ENCODE measurements around the gene SLC6A19.
"Not testable (repeated sequence)": the region's sequence is repeated elsewhere in the genome, so short reads cannot be mapped to it uniquely, and the experiment has no call there.

SLC6A19 gene

GRCh38 chr5:1226231-1226630 lies 24.8 kb downstream of the SLC6A19 start:
- H3K9ac ChIP-seq (ENCODE audit: low read length in 2 of 2): no peak overlapping the region
- H3K27me3 ChIP-seq (ENCODE audit: control insufficient read depth in 1 of 2, insufficient read depth in 2 of 2, low read length in 2 of 2): peaks cover 8 to 11% of the 10 kb centered on the region in 2 donors
- no peaks in the 10 kb centered on the region for H3K9me3 ChIP-seq (ENCODE audit: control insufficient read depth in 2 of 2, low read length in 2 of 2)
- no peaks in the 10 kb centered on the region for H3K36me3 ChIP-seq (ENCODE audit: control insufficient read depth in 2 of 2, insufficient read depth in 2 of 2, low read length in 2 of 2)
- no peak overlapping the region for H3K4me3 ChIP-seq (ENCODE audit: low read length in 2 of 2)
- no peaks in the 10 kb centered on the region for H3K4me1 ChIP-seq (ENCODE audit: control insufficient read depth, insufficient read depth, low read length)
- H3K27ac ChIP-seq (ENCODE audit: low read length): no peak overlapping the region

GRCh38 chr5:1226839-1227581 lies 25.6 kb downstream of the SLC6A19 start:
- Histone ChIP-seq H3K36me3 (ENCODE audit: control insufficient read depth in 2 of 2, insufficient read depth in 2 of 2, low read length in 2 of 2) (no peaks in the 10 kb centered on the region), H3K4me3 (ENCODE audit: low read length in 2 of 2) (no peak overlapping the region), H3K27ac (ENCODE audit: low read length) (no peak overlapping the region), H3K27me3 (ENCODE audit: control insufficient read depth in 1 of 2, insufficient read depth in 2 of 2, low read length in 2 of 2) (peaks cover 8 to 12% of the 10 kb centered on the region in 2 donors), H3K9ac (ENCODE audit: low read length in 2 of 2) (no peak overlapping the region), H3K9me3 (ENCODE audit: control insufficient read depth in 2 of 2, low read length in 2 of 2) (no peaks in the 10 kb centered on the region), H3K4me1 (ENCODE audit: control insufficient read depth, insufficient read depth, low read length) (no peaks in the 10 kb centered on the region)

DNA sequence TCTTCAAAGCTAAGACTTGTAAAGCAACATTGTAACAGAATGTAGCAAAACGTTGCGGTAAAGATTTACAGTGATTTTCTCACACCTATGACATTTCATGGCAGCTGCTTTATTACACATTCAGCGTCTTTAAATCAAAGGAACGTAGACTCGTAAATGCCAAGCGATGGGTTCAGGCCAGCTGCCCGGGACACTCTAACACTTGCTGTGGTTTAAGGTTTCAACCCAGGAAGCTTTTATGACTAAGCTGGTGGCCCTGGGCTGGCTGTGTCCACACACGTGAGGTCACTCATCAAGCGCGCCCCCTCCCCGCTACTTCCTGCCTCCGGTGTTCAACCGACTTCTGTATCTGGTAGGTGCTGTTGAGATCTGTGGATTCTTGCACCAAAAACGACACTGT lies 26.3 kb downstream of the SLC6A19 start:
- no peak overlapping the region for H3K9ac ChIP-seq (ENCODE audit: low read length in 2 of 2)
- no peak overlapping the region for H3K4me3 ChIP-seq (ENCODE audit: low read length in 2 of 2)
- H3K9me3 ChIP-seq (ENCODE audit: control insufficient read depth in 2 of 2, low read length in 2 of 2): no peaks in the 10 kb centered on the region
- H3K27me3 ChIP-seq (ENCODE audit: control insufficient read depth in 1 of 2, insufficient read depth in 2 of 2, low read length in 2 of 2): peaks cover 8 to 12% of the 10 kb centered on the region in 2 donors
- no peaks in the 10 kb centered on the region for H3K4me1 ChIP-seq (ENCODE audit: control insufficient read depth, insufficient read depth, low read length)
- H3K36me3 ChIP-seq (ENCODE audit: control insufficient read depth in 2 of 2, insufficient read depth in 2 of 2, low read length in 2 of 2): no peaks in the 10 kb centered on the region
- H3K27ac ChIP-seq (ENCODE audit: low read length): no peak overlapping the region

DNA sequence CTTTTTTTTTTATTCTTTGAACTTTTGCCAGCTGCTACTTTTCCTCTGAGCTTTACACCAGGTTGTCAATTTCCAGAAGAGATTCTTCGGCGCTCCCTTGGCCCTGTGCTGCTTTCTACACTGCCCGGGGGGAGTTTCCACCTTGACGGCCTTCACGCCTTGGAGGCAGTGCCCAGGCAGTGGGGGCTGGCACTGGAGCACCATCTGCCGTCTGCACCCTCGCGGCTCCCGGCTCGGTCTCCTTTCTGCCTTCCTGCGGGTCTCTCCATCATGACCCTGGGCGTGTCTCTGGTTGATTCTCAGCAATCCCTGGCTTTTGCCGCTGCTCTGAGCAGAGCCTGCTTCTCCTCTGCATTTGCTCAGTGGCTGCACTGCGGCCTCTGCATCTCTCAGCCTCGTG lies 26.7 kb downstream of the SLC6A19 start:
- Histone ChIP-seq H3K4me3 (ENCODE audit: low read length in 2 of 2) (no peak overlapping the region), H3K27me3 (ENCODE audit: control insufficient read depth in 1 of 2, insufficient read depth in 2 of 2, low read length in 2 of 2) (peaks cover 8 to 12% of the 10 kb centered on the region in 2 donors), H3K9ac (ENCODE audit: low read length in 2 of 2) (no peak overlapping the region)

DNA sequence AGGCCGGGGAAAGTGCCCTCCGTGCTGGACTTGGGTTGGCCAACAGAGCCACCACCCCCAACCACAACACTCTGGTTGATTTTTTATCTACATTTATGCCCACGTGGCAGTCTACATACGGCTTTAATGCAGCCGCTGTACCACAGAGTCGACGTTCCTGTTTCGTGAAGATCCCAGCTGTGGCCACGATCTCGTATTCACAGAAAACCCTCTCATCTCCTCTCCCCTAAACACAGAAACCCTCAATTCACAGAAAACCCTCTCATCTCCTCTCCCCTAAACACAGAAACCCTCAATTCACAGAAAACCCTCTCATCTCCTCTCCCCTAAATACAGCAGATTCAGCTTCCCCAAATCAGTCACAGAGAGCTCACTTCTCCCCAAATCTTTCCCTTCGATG lies 27.6 kb downstream of the SLC6A19 start:
- not testable (repeated sequence) for H3K36me3 ChIP-seq (ENCODE audit: control insufficient read depth in 2 of 2, insufficient read depth in 2 of 2, low read length in 2 of 2); H3K9ac ChIP-seq (ENCODE audit: low read length in 2 of 2); H3K27ac ChIP-seq (ENCODE audit: low read length); H3K4me3 ChIP-seq (ENCODE audit: low read length in 2 of 2); H3K9me3 ChIP-seq (ENCODE audit: control insufficient read depth in 2 of 2, low read length in 2 of 2); H3K4me1 ChIP-seq (ENCODE audit: control insufficient read depth, insufficient read depth, low read length)
- peaks cover 8 to 10% of the 10 kb centered on the region in 2 donors for H3K27me3 ChIP-seq (ENCODE audit: control insufficient read depth in 1 of 2, insufficient read depth in 2 of 2, low read length in 2 of 2)

More for the DNA sequence above, 26.7 kb downstream of the SLC6A19 start:
- H3K27ac ChIP-seq (ENCODE audit: low read length): no peak overlapping the region
- H3K9me3 ChIP-seq (ENCODE audit: control insufficient read depth in 2 of 2, low read length in 2 of 2): no peaks in the 10 kb centered on the region
- H3K4me1 ChIP-seq (ENCODE audit: control insufficient read depth, insufficient read depth, low read length): no peaks in the 10 kb centered on the region
- no peaks in the 10 kb centered on the region for H3K36me3 ChIP-seq (ENCODE audit: control insufficient read depth in 2 of 2, insufficient read depth in 2 of 2, low read length in 2 of 2)

DNA sequence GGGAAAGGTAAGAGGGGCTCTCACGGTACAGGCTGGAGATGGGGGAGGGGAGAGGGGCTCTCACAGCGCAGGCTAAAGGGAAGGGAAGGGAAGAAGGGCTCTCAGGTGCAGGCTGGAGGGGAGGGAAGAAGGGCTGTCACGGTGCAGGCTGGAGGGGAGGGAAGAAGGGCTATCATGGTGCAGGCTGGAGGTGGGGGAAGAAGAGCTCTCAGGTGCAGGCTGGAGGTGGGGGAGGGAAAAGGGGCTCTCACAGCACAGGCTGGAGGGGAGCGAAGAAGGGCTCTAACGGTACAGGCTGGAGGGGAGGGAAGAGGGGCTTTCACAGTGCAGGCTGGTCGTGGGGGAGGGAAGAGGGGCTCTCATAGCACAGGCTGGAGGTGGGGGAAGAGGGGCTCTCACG lies 28.4 kb downstream of the SLC6A19 start:
- no peak overlapping the region for H3K27ac ChIP-seq (ENCODE audit: low read length)
- H3K9me3 ChIP-seq (ENCODE audit: control insufficient read depth in 2 of 2, low read length in 2 of 2): peaks cover 0 to 2% of the 10 kb centered on the region in 2 donors
- H3K27me3 ChIP-seq (ENCODE audit: control insufficient read depth in 1 of 2, insufficient read depth in 2 of 2, low read length in 2 of 2): peaks cover 8 to 10% of the 10 kb centered on the region in 2 donors
- no peak overlapping the region for H3K4me3 ChIP-seq (ENCODE audit: low read length in 2 of 2)
- H3K9ac ChIP-seq (ENCODE audit: low read length in 2 of 2): no peak overlapping the region
- no peaks in the 10 kb centered on the region for H3K36me3 ChIP-seq (ENCODE audit: control insufficient read depth in 2 of 2, insufficient read depth in 2 of 2, low read length in 2 of 2)
- no peaks in the 10 kb centered on the region for H3K4me1 ChIP-seq (ENCODE audit: control insufficient read depth, insufficient read depth, low read length)

GRCh38 chr5:1230551-1230950 lies 29.2 kb downstream of the SLC6A19 start:
- Histone ChIP-seq H3K27ac (ENCODE audit: low read length) (no peak overlapping the region), H3K9ac (ENCODE audit: low read length in 2 of 2) (no peak overlapping the region), H3K4me3 (ENCODE audit: low read length in 2 of 2) (no peak overlapping the region), H3K27me3 (ENCODE audit: control insufficient read depth in 1 of 2, insufficient read depth in 2 of 2, low read length in 2 of 2) (peaks cover 8 to 10% of the 10 kb centered on the region in 2 donors), H3K36me3 (ENCODE audit: control insufficient read depth in 2 of 2, insufficient read depth in 2 of 2, low read length in 2 of 2) (no peaks in the 10 kb centered on the region), H3K9me3 (ENCODE audit: control insufficient read depth in 2 of 2, low read length in 2 of 2) (peaks cover 0 to 10% of the 10 kb centered on the region in 2 donors), H3K4me1 (ENCODE audit: control insufficient read depth, insufficient read depth, low read length) (no peaks in the 10 kb centered on the region)

DNA sequence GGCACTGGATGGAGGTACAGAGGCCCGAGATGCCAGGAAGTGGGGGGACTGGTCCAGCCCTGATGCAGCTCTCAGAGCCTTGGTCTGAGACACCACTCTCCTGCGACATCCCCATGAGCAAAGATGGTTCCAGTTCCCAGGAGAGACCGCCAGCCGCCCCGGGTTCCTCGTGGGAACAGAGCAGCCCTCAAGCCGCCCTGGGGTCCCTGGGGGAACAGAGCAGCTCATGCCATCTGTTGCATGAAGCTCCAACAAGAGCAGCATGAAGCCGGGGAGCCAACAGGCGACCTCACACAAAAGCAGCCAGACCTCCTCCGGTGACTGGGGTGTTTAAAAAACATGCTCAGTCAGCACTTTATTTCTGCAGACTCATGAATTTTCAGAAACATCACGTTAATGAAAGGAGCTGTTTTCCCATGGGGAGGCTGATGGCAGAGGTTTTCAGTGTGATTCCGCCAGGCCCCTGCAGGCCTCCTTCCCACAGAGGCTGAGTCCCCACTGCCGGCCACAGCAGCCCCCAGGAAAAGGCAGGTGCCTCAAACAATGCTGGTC lies 30.0 kb downstream of the SLC6A19 start:
- no peak overlapping the region for H3K27ac ChIP-seq (ENCODE audit: low read length)
- H3K36me3 ChIP-seq (ENCODE audit: control insufficient read depth in 2 of 2, insufficient read depth in 2 of 2, low read length in 2 of 2): no peaks in the 10 kb centered on the region
- no peaks in the 10 kb centered on the region for H3K4me1 ChIP-seq (ENCODE audit: control insufficient read depth, insufficient read depth, low read length)
- H3K4me3 ChIP-seq (ENCODE audit: low read length in 2 of 2): no peak overlapping the region
- H3K27me3 ChIP-seq (ENCODE audit: control insufficient read depth in 1 of 2, insufficient read depth in 2 of 2, low read length in 2 of 2): peaks cover 8 to 10% of the 10 kb centered on the region in 2 donors
- H3K9me3 ChIP-seq (ENCODE audit: control insufficient read depth in 2 of 2, low read length in 2 of 2): peaks cover 6 to 17% of the 10 kb centered on the region in 2 donors
- H3K9ac ChIP-seq (ENCODE audit: low read length in 2 of 2): no peak overlapping the region

GRCh38 chr5:1232780-1233179 lies 31.4 kb downstream of the SLC6A19 start:
- Histone ChIP-seq H3K4me1 (ENCODE audit: control insufficient read depth, insufficient read depth, low read length) (no peaks in the 10 kb centered on the region), H3K9ac (ENCODE audit: low read length in 2 of 2) (no peak overlapping the region), H3K27me3 (ENCODE audit: control insufficient read depth in 1 of 2, insufficient read depth in 2 of 2, low read length in 2 of 2) (peaks cover 8 to 10% of the 10 kb centered on the region in 2 donors), H3K9me3 (ENCODE audit: control insufficient read depth in 2 of 2, low read length in 2 of 2) (peaks cover 6 to 23% of the 10 kb centered on the region in 2 donors), H3K36me3 (ENCODE audit: control insufficient read depth in 2 of 2, insufficient read depth in 2 of 2, low read length in 2 of 2) (no peaks in the 10 kb centered on the region), H3K4me3 (ENCODE audit: low read length in 2 of 2) (no peak overlapping the region), H3K27ac (ENCODE audit: low read length) (no peak overlapping the region)

DNA sequence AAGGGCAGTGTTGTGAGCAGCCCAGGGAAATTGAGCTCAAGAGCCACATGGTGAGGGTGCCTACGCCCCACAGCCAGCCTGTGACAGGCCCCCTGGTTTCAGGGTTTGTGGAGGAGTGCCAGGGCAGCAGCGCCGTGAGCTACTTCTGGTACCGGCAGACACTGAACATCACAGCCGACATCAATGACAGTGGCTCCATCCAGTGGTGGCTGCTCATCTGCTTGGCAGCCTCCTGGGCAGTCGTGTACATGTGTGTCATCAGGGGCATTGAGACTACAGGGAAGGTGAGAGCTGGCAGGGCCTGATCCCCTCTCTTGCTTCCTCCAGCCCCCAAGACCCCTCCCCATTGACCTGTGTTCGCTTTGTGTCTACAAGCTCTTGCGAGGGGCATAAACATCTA lies 34.0 kb downstream of the SLC6A19 start:
- no peak overlapping the region for H3K4me3 ChIP-seq (ENCODE audit: low read length in 2 of 2)
- H3K9ac ChIP-seq (ENCODE audit: low read length in 2 of 2): no peak overlapping the region
- no peak overlapping the region for H3K27ac ChIP-seq (ENCODE audit: low read length)
- H3K36me3 ChIP-seq (ENCODE audit: control insufficient read depth in 2 of 2, insufficient read depth in 2 of 2, low read length in 2 of 2): no peaks in the 10 kb centered on the region
- no peaks in the 10 kb centered on the region for H3K4me1 ChIP-seq (ENCODE audit: control insufficient read depth, insufficient read depth, low read length)
- H3K9me3 ChIP-seq (ENCODE audit: control insufficient read depth in 2 of 2, low read length in 2 of 2): peaks cover 6 to 23% of the 10 kb centered on the region in 2 donors
- peaks cover 0 to 2% of the 10 kb centered on the region in 2 donors for H3K27me3 ChIP-seq (ENCODE audit: control insufficient read depth in 1 of 2, insufficient read depth in 2 of 2, low read length in 2 of 2)

GRCh38 chr5:1235838-1236237 lies 34.4 kb downstream of the SLC6A19 start:
- no peak overlapping the region for H3K4me3 ChIP-seq (ENCODE audit: low read length in 2 of 2)
- H3K9me3 ChIP-seq (ENCODE audit: control insufficient read depth in 2 of 2, low read length in 2 of 2): peaks cover 6 to 23% of the 10 kb centered on the region in 2 donors
- H3K4me1 ChIP-seq (ENCODE audit: control insufficient read depth, insufficient read depth, low read length): no peaks in the 10 kb centered on the region
- peaks cover 0 to 2% of the 10 kb centered on the region in 2 donors for H3K27me3 ChIP-seq (ENCODE audit: control insufficient read depth in 1 of 2, insufficient read depth in 2 of 2, low read length in 2 of 2)
- no peak overlapping the region for H3K27ac ChIP-seq (ENCODE audit: low read length)
- H3K9ac ChIP-seq (ENCODE audit: low read length in 2 of 2): no peak overlapping the region
- H3K36me3 ChIP-seq (ENCODE audit: control insufficient read depth in 2 of 2, insufficient read depth in 2 of 2, low read length in 2 of 2): no peaks in the 10 kb centered on the region
